ENCODE data around the gene VAMP5. TPM values are rescaled to one million over a fixed set of nuclear protein-coding genes. Genes with fewer than 3 reads are reported as not detected.

Gene VAMP5
- total RNA-seq, 1 experiment from 2014 or later = 0.59 TPM

DNA sequence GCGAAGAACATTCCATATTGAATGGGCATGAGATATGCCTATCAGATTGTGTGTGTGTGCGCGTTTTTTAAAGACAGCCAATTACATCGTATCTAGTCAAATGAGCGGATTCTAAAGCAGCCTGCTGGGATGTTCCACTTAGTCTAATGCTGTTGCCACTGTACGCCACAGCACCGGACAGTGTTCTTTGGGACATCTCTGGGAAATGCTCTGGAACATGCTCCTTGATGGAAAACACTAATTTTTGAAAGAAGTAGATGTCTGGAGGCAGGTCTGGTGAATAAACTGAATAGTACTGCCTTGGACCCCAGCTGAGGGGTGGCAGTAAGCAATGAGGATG, 21.9 kb downstream of the VAMP5 start:
- Histone ChIP-seq H3T11ph (ENCODE audit: low read length) (no peak overlapping the region), H3K14ac (ENCODE audit: insufficient read depth, low read length) (no peak overlapping the region), H3K23me2 (ENCODE audit: insufficient read length, low read depth, low read length, poor library complexity, severe bottlenecking) (peaks cover 5% of the 10 kb centered on the region), H4K5ac (ENCODE audit: insufficient read length, low read depth, low read length) (no peak overlapping the region), H3K4ac (ENCODE audit: low read depth, low read length) (no peak overlapping the region), H3K23ac (ENCODE audit: insufficient read length, low read depth, low read length) (no peak overlapping the region), H3K56ac (ENCODE audit: insufficient read length, low read depth, low read length) (no peak overlapping the region), H2AK5ac (ENCODE audit: insufficient read length, low read length) (no peak overlapping the region), H3K4me1 (ENCODE audit: insufficient read depth, low read length) (peaks cover 3% of the 10 kb centered on the region; the same call in 1 of the 2 replicates), H3K79me1 (ENCODE audit: insufficient read depth, low read depth, low read length, poor library complexity, severe bottlenecking) (no peaks in the 10 kb centered on the region), H3K27me3 (ENCODE audit: insufficient read depth, low read length) (no peaks in the 10 kb centered on the region), H4K20me1 (ENCODE audit: control insufficient read depth, insufficient read depth, insufficient read length) (no peaks in the 10 kb centered on the region), H2BK15ac (ENCODE audit: low read depth, low read length) (no peak overlapping the region), H3K18ac (ENCODE audit: insufficient read length, low read depth, low read length) (no peak overlapping the region), H3K9me3 (ENCODE audit: control insufficient read depth, low read depth, low read length) (no peaks in the 10 kb centered on the region), H2AFZ (ENCODE audit: low read length) (no peak overlapping the region), H3K27ac (ENCODE audit: insufficient read length, low read depth, low read length) (no peak overlapping the region), H3K79me2 (ENCODE audit: insufficient read depth, low read length) (peaks cover 3% of the 10 kb centered on the region; the same call in 1 of the 2 replicates), H2BK120ac (ENCODE audit: low read depth, low read length, poor library complexity, severe bottlenecking) (no peak overlapping the region), H4K8ac (replicated peaks; ENCODE audit: insufficient read length, low read depth, low read length) (no peak overlapping the region), H2BK12ac (ENCODE audit: insufficient read length, low read depth, low read length) (no peak overlapping the region), H3K4me2 (ENCODE audit: insufficient read depth, insufficient read length, low read length) (no peak overlapping the region), H4K91ac (ENCODE audit: insufficient read length, low read depth, low read length) (no peak overlapping the region), H2BK20ac (ENCODE audit: low read depth, low read length, poor library complexity, severe bottlenecking) (no peak overlapping the region), H3K9ac (ENCODE audit: extremely low read depth, insufficient read length, low read length) (no peak overlapping the region), H2BK5ac (ENCODE audit: insufficient read length, low read length) (no peak overlapping the region)
- Mint-ChIP-seq H3K27me3 (ENCODE audit: low read depth) (no peaks in the 10 kb centered on the region), H3K27ac (peak overlapping the region in 1 of 3 experiments; percentile 71; a peak in 1 of 7 replicates), H3K36me3 (ENCODE audit: insufficient read depth in 1 of 3, low read depth in 3 of 3) (peaks cover 15 to 41% (median 26%) of the 10 kb centered on the region in 3 experiments; a peak in 6 of 7 replicates), H3K4me3 (no peak overlapping the region), H3K9me3 (no peaks in the 10 kb centered on the region), H3K4me1 (peaks cover 20 to 25% of the 10 kb centered on the region in 2 experiments)
- no peak for DNase-seq
- WGBS (ENCODE audit: extremely low coverage, insufficient read length, low lambda C conversion rate) = no CpG with 5 or more reads among the region's 7 CpGs
- TF ChIP-seq, protein P1, sequence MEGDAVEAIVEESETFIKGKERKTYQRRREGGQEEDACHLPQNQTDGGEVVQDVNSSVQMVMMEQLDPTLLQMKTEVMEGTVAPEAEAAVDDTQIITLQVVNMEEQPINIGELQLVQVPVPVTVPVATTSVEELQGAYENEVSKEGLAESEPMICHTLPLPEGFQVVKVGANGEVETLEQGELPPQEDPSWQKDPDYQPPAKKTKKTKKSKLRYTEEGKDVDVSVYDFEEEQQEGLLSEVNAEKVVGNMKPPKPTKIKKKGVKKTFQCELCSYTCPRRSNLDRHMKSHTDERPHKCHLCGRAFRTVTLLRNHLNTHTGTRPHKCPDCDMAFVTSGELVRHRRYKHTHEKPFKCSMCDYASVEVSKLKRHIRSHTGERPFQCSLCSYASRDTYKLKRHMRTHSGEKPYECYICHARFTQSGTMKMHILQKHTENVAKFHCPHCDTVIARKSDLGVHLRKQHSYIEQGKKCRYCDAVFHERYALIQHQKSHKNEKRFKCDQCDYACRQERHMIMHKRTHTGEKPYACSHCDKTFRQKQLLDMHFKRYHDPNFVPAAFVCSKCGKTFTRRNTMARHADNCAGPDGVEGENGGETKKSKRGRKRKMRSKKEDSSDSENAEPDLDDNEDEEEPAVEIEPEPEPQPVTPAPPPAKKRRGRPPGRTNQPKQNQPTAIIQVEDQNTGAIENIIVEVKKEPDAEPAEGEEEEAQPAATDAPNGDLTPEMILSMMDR (conservative IDR thresholded peaks at IDR 0.05) = no peak

Measured in H9 (cell line).